Transverse colon (tissue), 4 donors: ENCODE results near the gene CCDC186.

Experiments
- EP300 ChIP-seq: sonication (generic); formaldehyde crosslinking; IDR thresholded peaks from one replicate; pipeline ENCODE4 v1.6.1; 2017; ENCODE audit warnings: antibody characterized with exemption, low read depth
- POLR2A ChIP-seq: fragments of 450-650 bp; IDR thresholded peaks from one replicate; pipeline ENCODE4 v1.6.1; 2016; ENCODE audit warnings: antibody characterized with exemption, mild to moderate bottlenecking, moderate library complexity
- POLR2AphosphoS5 ChIP-seq, 3 donors: sonication (generic); formaldehyde crosslinking; IDR thresholded peaks; one replicate each; pipeline ENCODE4 v1.6.1; 2016; ENCODE audit warnings: antibody characterized with exemption in 3 of 3
- TF ChIP-seq, protein P1 (sequence below), 5 experiments: fragments of 200-600 bp in 3 of 5; fragments of 450-650 bp in 2 of 5; sonication (generic) in 3 of 5; IDR thresholded peaks; 1 replicate in 2 of 5; 2 replicates in 3 of 5; pipeline ENCODE4 v1.5.1; 2016 to 2017; ENCODE audit warnings: antibody characterized with exemption in 5 of 5, inconsistent platforms in 3 of 5, mild to moderate bottlenecking in 2 of 5, moderate library complexity in 1 of 5

DNA sequence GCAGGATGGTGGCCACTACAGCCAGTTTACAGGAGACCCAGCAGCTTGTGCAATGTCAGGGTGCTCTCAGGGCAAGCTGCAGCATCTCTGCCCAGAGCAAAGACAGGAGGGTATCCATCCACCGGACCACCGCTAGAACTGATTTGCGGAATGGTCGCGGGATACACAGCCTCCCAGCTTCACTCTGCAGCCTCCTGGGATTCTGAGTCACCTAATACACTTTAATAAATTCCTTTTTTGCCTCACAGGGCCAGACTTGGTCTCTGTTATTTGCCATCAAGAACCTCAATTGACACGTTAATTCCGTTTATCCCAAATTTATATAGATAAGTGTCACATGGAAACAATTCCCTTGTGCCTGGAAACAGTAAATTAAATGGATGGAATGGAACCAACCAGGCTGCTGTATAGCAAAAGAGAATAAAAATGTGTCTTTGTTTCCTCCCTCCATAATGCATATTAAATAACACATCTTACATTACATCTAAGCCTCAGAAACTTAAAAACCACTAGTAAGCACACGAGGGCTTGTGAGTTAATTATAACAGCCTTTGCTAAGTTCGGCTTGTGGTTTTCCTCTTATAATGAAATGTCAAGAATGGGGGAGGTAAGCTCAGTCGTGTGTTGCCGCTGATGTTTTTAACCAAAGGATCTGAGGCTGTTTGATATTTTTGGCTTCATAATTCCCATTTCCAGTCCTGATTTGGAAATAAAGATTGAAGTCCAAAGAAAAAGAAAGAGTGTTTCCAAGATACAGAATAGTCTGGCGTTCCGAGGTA, 78.3 kb downstream of the CCDC186 start:
- TF ChIP-seq, protein P1, sequence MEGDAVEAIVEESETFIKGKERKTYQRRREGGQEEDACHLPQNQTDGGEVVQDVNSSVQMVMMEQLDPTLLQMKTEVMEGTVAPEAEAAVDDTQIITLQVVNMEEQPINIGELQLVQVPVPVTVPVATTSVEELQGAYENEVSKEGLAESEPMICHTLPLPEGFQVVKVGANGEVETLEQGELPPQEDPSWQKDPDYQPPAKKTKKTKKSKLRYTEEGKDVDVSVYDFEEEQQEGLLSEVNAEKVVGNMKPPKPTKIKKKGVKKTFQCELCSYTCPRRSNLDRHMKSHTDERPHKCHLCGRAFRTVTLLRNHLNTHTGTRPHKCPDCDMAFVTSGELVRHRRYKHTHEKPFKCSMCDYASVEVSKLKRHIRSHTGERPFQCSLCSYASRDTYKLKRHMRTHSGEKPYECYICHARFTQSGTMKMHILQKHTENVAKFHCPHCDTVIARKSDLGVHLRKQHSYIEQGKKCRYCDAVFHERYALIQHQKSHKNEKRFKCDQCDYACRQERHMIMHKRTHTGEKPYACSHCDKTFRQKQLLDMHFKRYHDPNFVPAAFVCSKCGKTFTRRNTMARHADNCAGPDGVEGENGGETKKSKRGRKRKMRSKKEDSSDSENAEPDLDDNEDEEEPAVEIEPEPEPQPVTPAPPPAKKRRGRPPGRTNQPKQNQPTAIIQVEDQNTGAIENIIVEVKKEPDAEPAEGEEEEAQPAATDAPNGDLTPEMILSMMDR (IDR thresholded peaks at IDR 0.05): no peak
- no peak for TF ChIP-seq POLR2A
- TF ChIP-seq POLR2AphosphoS5 (IDR thresholded peaks at IDR 0.05): no peak
- no peak for TF ChIP-seq EP300
